CD4-positive, alpha-beta T cell (primary cell): ENCODE data around the gene RCL1. TPM values are rescaled to one million over a fixed set of nuclear protein-coding genes. Genes with fewer than 3 reads are reported as not detected.

ENCODE experiments used
- ATAC-seq: fragments of 200-7000 bp; cut with Tn5 transposase; one replicate; pipeline ENCODE4 v1.10.0; 2022; ENCODE audit warnings: mild to moderate bottlenecking; ENCODE audit not compliant: poor library complexity
- CTCF ChIA-PET: fragments of 350-600 bp; sonication (Branson Sonifier 250); formaldehyde crosslinking; loops from one replicate; lab custom pipeline; 2021; ENCODE audit warnings: antibody characterized with exemption, inconsistent platforms; lab: Charles Lee
- POLR2A ChIA-PET: fragments of 350-600 bp; sonication (Branson Sonifier 250); formaldehyde crosslinking; loops from one replicate; lab custom pipeline; 2021; ENCODE audit warnings: antibody characterized with exemption, inconsistent platforms; lab: Charles Lee
- DNase-seq, 14 experiments: peaks; one replicate each; pipeline ENCODE4 v3.0.0-alpha.2; 2013 to 2020; ENCODE audit warnings: mixed read lengths in 2 of 14
- H3K27ac ChIP-seq, 2 donors: one replicate each; pipeline versions ENCODE4 v1.5.1 to v1.7.0; 2013; ENCODE audit warnings: low read length in 2 of 2, low read depth in 1 of 2, mild to moderate bottlenecking in 1 of 2
- H3K27me3 ChIP-seq, 2 experiments: 1 replicate in 1 of 2; 2 replicates in 1 of 2; pipeline versions ENCODE4 v1.6.1 to v1.7.0; 2013; ENCODE audit warnings: low read length in 2 of 2, control low read depth in 1 of 2, mild to moderate bottlenecking in 1 of 2, moderate library complexity in 1 of 2; ENCODE audit not compliant: insufficient read depth in 2 of 2, control insufficient read depth in 1 of 2
- H3K36me3 ChIP-seq: one replicate; pipeline ENCODE4 v1.6.1; 2013; ENCODE audit warnings: low read length, control low read depth; ENCODE audit not compliant: insufficient read depth
- H3K4me1 ChIP-seq: one replicate; pipeline ENCODE4 v1.6.1; 2013; ENCODE audit warnings: low read length, control low read depth; ENCODE audit not compliant: insufficient read depth
- H3K4me3 ChIP-seq: one replicate; pipeline ENCODE4 v1.5.1; 2013; ENCODE audit warnings: mild to moderate bottlenecking, low read length, moderate library complexity
- H3K9me3 ChIP-seq, 2 experiments: 1 replicate in 1 of 2; 2 replicates in 1 of 2; pipeline versions ENCODE4 v1.6.1 to v1.7.0; 2013; ENCODE audit warnings: low read length in 2 of 2, mild to moderate bottlenecking in 2 of 2, control low read depth in 1 of 2, moderate library complexity in 1 of 2; ENCODE audit not compliant: control insufficient read depth in 1 of 2, insufficient read depth in 1 of 2
- H3K27ac Mint-ChIP-seq: one replicate; pipeline ENCODE4 v1.8.0; 2020; ENCODE audit warnings: mixed read lengths
- H3K27me3 Mint-ChIP-seq: one replicate; pipeline ENCODE4 v1.8.0; 2021; ENCODE audit warnings: mixed read lengths
- H3K36me3 Mint-ChIP-seq: one replicate; pipeline ENCODE4 v1.8.0; 2021; ENCODE audit warnings: low read depth, mixed read lengths
- H3K4me1 Mint-ChIP-seq: one replicate; pipeline ENCODE4 v1.8.0; 2021; ENCODE audit warnings: low read depth, mixed read lengths
- H3K4me3 Mint-ChIP-seq: one replicate; pipeline ENCODE4 v1.8.0; 2020; ENCODE audit warnings: mild to moderate bottlenecking, mixed read lengths
- H3K9me3 Mint-ChIP-seq: one replicate; pipeline ENCODE4 v1.8.0; 2020; ENCODE audit warnings: mixed read lengths
- intact Hi-C, 2 experiments: fragments of 100-400 bp; cut with DNase I in 1 of 2; cut with micrococcal nuclease in 1 of 2; formaldehyde crosslinking; loops; one replicate each; pipeline versions ENCODE4 v1.15.1 to v1.9.0; 2023 to 2025; cut with DNase I, micrococcal nuclease
- total RNA-seq, 174 experiments: library from RNA in 2 of 174; stranded (reverse) in 2 of 174; gene quantifications; one replicate each; pipeline ENCODE4 v1.2.3 and lab custom pipeline; 2021 to 2026
- TF ChIP-seq, protein P1 (sequence below): fragments of 200-600 bp; IDR thresholded peaks from one replicate; pipeline ENCODE4 v1.8.0; 2022; ENCODE audit warnings: antibody characterized with exemption, mild to moderate bottlenecking

The RCL1 gene
- total RNA-seq, 2 experiments from 2014 or later = 33.8 to 35.5 TPM

- TF ChIP-seq, protein P1, sequence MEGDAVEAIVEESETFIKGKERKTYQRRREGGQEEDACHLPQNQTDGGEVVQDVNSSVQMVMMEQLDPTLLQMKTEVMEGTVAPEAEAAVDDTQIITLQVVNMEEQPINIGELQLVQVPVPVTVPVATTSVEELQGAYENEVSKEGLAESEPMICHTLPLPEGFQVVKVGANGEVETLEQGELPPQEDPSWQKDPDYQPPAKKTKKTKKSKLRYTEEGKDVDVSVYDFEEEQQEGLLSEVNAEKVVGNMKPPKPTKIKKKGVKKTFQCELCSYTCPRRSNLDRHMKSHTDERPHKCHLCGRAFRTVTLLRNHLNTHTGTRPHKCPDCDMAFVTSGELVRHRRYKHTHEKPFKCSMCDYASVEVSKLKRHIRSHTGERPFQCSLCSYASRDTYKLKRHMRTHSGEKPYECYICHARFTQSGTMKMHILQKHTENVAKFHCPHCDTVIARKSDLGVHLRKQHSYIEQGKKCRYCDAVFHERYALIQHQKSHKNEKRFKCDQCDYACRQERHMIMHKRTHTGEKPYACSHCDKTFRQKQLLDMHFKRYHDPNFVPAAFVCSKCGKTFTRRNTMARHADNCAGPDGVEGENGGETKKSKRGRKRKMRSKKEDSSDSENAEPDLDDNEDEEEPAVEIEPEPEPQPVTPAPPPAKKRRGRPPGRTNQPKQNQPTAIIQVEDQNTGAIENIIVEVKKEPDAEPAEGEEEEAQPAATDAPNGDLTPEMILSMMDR = no peak
- Histone ChIP-seq H3K27me3 (no peaks in the 10 kb centered on the region), H3K4me1 (no peaks in the 10 kb centered on the region), H3K4me3 (no peak overlapping the region), H3K9me3 (no peaks in the 10 kb centered on the region), H3K27ac (no peak overlapping the region), H3K36me3 (peaks cover 27% of the 10 kb centered on the region)
- Mint-ChIP-seq H3K27me3 (no peaks in the 10 kb centered on the region), H3K27ac (no peak overlapping the region), H3K4me3 (no peak overlapping the region), H3K9me3 (no peaks in the 10 kb centered on the region), H3K36me3 (peaks cover 75% of the 10 kb centered on the region), H3K4me1 (no peaks in the 10 kb centered on the region)
- CTCF ChIA-PET = interaction anchor here (1.3 kb wide), 1 partner anchor 9 kb away, joined by 3 read pairs; no protein-coding TSS in a partner anchor
- POLR2A ChIA-PET = no interaction called here
- DNase-seq (no peak), ATAC-seq (no peak)
- intact Hi-C loops = no loop called here
Observed at GRCh38 chr9:4837261-4838188, 44.8 kb downstream of the RCL1 start.

DNA sequence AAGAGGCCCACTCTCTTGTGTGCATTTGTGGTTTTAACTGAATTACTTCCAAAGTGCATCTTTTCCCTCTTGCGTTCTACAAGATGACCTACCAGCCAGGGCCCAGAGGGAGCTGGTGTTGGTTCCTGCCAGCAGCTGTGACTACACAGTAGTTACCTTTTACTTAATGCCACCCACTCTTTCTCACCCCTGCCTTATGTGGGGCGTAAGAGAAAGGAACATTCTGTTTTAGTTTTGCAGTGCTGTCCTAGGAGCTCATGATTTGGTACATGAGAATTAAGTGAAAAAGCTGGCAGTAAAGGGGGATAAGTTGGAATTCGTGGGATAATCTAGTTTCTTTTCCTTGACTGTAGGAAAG is 45.4 kb downstream of the RCL1 start:
- DNase-seq (no peak), ATAC-seq (no peak)
- POLR2A ChIA-PET = no interaction called here
- intact Hi-C loops = no loop called here
- H3K4me3 ChIP-seq = no peak overlapping the region
- H3K4me3 Mint-ChIP-seq = no peak overlapping the region
- H3K9me3 ChIP-seq = no peaks in the 10 kb centered on the region
- peaks cover 72% of the 10 kb centered on the region for H3K36me3 Mint-ChIP-seq
- H3K4me1 Mint-ChIP-seq = no peaks in the 10 kb centered on the region
- no peak overlapping the region for H3K27ac Mint-ChIP-seq
- peaks cover 24% of the 10 kb centered on the region for H3K36me3 ChIP-seq
- no peaks in the 10 kb centered on the region for H3K27me3 Mint-ChIP-seq
- TF ChIP-seq, protein P1 = no peak
- no peak overlapping the region for H3K27ac ChIP-seq
- H3K4me1 ChIP-seq = no peaks in the 10 kb centered on the region
- CTCF ChIA-PET = interaction anchor here (1.3 kb wide), 1 partner anchor 10 kb away, joined by 3 read pairs; no protein-coding TSS in a partner anchor
- no peaks in the 10 kb centered on the region for H3K9me3 Mint-ChIP-seq
- H3K27me3 ChIP-seq = no peaks in the 10 kb centered on the region

DNA sequence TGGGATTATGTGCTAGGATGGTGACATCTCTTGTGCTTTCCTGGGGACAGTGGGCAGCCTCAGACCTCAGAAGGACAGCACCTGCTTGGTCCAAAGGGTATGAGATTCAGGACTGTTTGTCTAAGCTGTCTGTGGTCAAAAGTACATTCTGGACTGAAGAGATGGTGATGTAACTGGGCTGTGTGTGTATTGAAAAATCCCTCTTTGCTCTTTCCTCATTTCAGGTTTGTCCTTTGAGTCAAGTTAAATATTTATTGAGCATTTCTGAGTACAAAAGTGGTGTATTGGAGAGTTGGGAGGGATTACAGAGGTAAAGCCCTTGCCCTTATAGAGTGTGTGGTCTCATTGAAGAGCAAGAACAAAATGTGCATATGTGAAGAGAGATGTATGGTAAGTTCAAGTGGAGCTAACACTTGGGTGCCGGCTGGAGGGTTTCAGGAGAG is 46.7 kb downstream of the RCL1 start:
- no peak overlapping the region for H3K27ac ChIP-seq
- Mint-ChIP-seq H3K4me3 (no peak overlapping the region), H3K36me3 (peaks cover 69% of the 10 kb centered on the region), H3K27me3 (no peaks in the 10 kb centered on the region), H3K9me3 (no peaks in the 10 kb centered on the region), H3K27ac (no peak overlapping the region), H3K4me1 (peaks cover 8% of the 10 kb centered on the region)
- intact Hi-C loops = no loop called here
- no peaks in the 10 kb centered on the region for H3K27me3 ChIP-seq
- CTCF ChIA-PET = no interaction called here
- DNase-seq (no peak), ATAC-seq (no peak)
- H3K36me3 ChIP-seq = peaks cover 26% of the 10 kb centered on the region
- no peak overlapping the region for H3K4me3 ChIP-seq
- no peaks in the 10 kb centered on the region for H3K9me3 ChIP-seq
- TF ChIP-seq, protein P1 = no peak
- POLR2A ChIA-PET = interaction anchor here (0.9 to 1.2 kb wide), 2 partner anchors 9 to 47 kb away, joined by 3 to 4 read pairs; no protein-coding TSS in a partner anchor
- peaks cover 3% of the 10 kb centered on the region for H3K4me1 ChIP-seq
